ENCODE results near the gene KLF11. TPM values are rescaled to one million over a fixed set of nuclear protein-coding genes. Genes with fewer than 3 reads are reported as not detected.

Gene KLF11
- total and polyA plus RNA-seq, 2 of the 8 experiments (the other 6 are each of a cell fraction or from before 2014, with no cell fraction given), result 6.4 to 10.1 TPM

- no peak for TF ChIP-seq POLR2A (IDR thresholded peaks at IDR 0.05; ENCODE audit: control extremely low read depth in 1 of 2, low read depth in 2 of 2, low read length in 2 of 2)
These were observed 25.9 kb upstream of the KLF11 start (continued) for GRCh38 chr2:10017313-10017941.
